GM18520 (cell line): ENCODE results near the gene PPM1D.
A peak's percentile ranks its signal among the peaks of the same experiment; 100 is the strongest.
"Not testable (repeated sequence)": the region's sequence is repeated elsewhere in the genome, so short reads cannot be mapped to it uniquely, and the experiment has no call there.

Experiments
- ATAC-seq: cut with Tn5 transposase; IDR thresholded peaks from one replicate; pipeline ENCODE4 v1.9.1; 2021; ENCODE audit not compliant: unreplicated experiment

Gene PPM1D

GRCh38 chr17:60599620-60600489 lies at the start of gene PPM1D:
Gene PPM1D (plus strand): TSS chr17:60600193. CDS start chr17:60600415, 222 bp downstream.
- peak; percentile 84 for ATAC-seq

DNA sequence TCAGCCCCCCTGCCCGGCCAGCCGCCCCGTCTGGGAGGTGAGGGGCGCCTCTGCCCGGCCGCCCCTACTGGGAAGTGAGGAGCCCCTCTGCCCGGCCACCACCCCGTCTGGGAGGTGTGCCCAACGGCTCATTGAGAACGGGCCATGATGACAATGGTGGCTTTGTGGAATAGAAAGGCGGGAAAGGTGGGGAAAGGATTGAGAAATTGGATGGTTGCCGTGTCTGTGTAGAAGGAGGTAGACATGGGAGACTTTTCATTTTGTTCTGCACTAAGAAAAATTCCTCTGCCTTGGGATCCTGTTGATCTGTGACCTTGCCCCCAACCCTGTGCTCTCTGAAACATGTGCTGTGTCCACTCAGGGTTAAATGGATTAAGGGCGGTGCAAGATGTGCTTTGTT lies 47.7 kb upstream of the PPM1D start:
- not testable (repeated sequence) for ATAC-seq

GRCh38 chr17:60554377-60554788 lies 45.6 kb upstream of the PPM1D start:
- no peak for ATAC-seq

DNA sequence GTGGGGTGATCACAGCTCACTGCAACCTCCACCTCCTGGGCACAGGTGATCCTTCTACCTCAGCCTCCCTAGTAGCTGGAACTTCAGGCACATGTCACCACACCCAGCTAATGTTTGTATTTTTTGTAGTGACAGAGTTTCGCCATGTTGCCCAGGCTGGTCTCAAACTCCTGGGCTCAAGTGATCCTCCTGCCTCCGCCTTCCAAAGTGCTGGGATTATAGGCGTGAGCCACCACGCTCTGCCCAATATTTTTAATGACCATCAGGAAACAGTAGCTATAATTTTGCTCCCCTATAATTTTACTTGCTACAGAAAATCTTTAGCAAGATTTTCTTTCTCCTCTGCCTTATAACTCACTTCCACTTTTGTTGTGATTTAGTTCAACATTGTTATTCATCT lies 44.2 kb upstream of the PPM1D start:
- no peak for ATAC-seq

GRCh38 chr17:60557805-60558204 lies 42.2 kb upstream of the PPM1D start:
- no peak for ATAC-seq

- ATAC-seq = no peak
Measured at GRCh38 chr17:60559659-60559994, 40.4 kb upstream of the PPM1D start.

DNA sequence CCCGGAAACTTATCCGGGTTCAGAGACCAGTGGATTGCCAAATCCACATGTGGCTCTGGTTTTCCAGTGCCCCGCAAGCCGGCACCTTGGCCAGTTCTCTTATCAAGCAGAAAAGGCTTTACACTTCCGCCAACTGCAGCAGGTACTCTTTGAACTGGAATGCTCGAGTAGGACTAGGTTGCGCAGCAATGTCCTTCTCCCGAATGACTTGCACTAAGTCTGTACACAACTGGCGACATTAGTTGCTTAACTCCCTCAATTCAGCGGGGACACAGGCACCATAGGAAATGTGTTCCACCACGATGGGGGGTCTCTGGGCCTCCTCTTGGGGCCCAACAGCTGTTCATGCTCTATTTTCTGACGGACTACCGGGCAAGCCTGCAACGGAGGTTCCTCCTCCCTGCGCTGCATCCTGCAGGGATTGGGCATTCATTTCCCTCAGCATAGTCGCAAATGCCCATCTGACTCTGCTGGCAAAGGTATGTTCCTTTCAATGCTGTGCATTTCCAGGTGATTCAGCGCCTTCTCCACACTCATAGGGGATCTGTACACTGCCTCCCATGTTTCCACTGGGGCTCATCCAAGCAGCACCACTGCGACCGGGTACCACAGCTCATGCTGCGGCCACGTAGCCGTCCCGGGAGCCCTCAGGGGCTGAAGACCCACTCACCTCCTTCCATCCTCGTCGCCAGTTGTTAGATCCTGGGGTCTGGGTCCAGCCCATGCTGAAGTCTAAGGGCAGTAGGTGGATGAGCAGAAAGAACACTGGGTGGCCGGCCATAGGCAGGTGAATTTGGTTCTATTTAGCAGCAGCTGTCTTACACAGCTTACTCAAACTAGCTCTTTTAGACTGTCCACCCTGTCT lies 39.8 kb upstream of the PPM1D start:
- ATAC-seq = no peak

GRCh38 chr17:60560860-60561257 lies 39.1 kb upstream of the PPM1D start:
- ATAC-seq = no peak

DNA sequence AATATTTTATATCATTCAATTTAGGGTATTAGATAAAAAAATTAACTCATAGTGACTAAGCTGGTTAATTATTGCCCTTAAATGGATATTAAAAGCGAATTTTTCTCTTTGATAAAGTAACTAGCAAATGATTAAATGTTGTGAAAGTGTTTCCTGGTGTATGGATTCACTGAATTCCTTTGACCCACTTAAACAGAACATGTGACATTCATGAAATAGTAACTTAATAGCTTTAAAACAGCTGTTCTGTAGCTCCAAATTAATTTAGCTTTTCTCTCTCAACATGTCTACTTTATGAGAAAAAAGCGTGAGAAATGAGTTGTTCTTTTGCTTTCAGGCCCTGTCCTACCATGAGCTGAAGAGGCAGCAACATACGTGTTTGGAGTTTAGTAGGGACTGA lies 37.6 kb upstream of the PPM1D start:
- ATAC-seq = no peak

DNA sequence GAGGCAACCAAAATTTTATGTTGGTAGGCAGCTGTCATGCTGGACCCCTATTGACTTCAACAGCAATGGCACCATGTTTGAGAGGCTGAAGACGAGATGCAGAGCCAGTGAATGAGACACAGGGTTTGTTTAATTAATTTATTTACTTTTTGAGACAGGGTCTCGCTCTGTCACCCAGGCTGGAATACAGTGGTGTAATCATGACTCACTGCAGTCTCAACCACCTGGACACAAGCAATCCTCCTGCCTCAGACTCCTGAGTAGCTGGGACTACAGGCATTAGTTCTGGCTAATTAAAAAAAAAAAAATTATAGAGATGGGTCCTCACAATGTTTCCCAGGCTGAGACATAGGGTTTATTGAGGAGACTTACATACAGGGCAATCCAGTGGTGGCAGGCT lies 36.2 kb upstream of the PPM1D start:
- ATAC-seq = no peak

DNA sequence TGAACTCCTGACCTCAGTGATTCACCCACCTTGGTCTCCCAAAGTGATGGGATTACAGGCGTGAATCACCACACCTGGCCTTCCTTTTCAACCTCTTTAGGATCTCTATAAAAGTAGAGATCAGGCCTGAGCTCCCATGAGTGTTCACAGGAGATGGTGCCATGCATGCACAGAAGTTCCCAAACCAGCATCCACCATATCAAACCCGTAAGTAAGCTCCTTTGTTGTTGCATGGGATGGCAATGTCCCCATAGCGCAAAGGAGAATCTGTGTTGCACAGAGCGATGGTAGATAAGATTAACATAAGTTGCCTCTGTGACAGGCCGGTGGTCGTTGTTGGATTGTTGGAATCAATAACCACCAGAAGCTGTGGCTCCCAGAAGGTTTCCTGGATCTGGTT lies 34.8 kb upstream of the PPM1D start:
- no peak for ATAC-seq

- no peak for ATAC-seq
Measured at GRCh38 chr17:60573236-60574051, 26.5 kb upstream of the PPM1D start.

DNA sequence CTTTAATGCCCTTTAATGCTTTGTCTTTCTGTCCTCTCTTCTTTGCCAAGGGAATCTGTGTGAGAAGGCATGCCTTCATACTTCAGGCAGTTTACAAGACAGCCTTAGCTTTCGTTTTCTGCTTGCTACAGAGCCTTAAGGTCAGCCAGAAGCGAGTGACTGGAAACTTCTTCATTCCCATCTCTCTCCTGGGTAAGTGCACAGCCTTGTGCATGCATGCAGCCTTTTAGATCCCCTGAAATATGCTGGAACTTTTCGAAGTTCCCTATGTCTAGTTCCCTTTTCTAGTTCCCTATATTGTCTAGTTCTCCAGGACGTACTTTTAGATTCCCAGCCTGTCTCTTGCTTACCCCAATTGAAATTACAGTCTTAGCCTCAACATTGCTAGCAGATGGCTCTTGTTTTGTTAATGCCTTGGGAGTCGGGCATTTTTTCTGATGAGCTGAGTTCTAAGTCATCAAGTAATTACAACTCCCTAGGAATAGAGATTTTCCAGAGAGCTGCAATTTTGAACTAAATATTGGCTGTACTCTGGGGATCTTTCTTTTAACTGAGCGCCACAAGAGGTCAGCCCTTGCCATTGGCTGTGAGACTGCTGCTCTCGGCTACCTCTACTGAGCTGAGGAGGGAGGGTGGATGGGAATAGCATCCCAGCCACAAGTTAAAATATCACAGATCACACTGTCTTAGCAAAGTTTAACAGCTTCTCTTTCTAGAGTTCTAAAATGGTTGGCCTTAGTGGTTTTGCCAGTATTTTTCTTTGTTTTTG lies 22.7 kb upstream of the PPM1D start:
- no peak for ATAC-seq

DNA sequence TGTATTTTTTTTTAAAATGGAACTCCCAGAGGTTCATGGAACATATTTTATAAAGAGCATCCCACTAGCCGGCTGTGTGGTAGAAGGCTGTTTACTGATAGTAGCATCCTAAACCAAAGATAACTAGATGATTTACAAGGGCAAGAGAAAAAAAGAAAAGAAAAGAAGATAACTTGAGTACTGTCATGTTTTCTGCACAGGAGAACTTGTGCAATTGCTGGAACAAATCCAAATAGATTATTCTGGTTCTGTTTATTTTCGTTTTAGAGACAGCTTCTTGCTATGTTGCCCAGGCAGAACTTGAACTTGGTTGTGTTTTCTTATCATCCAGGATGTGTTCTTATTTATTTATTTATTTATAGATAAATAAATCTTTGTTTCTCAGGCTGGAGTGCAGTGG lies 20.9 kb upstream of the PPM1D start:
- no peak for ATAC-seq

DNA sequence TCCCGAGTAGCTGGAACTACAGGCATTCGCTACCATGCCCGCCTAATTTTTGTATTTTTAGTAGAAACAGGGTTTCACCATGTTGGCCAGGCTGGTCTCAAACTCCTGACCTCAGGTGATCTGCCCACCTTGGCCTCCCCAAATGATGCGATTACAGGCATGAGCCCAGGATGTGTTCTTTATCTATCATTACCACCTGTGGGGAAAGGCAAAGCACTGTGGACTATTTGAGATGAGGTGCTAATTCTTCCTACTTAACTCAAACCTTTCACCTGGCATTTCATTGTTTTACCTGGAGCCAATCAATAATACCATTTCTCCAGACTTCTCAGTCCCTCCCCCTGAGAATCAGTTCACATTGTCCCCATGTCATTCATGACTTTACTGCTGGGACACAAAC lies 20.4 kb upstream of the PPM1D start:
- no peak for ATAC-seq

- ATAC-seq = no peak
Measured at GRCh38 chr17:60583008-60583407, 17.0 kb upstream of the PPM1D start.

GRCh38 chr17:60585887-60586286 lies 14.1 kb upstream of the PPM1D start:
- no peak for ATAC-seq

GRCh38 chr17:60586288-60586974 lies 13.6 kb upstream of the PPM1D start:
- ATAC-seq = no peak

- no peak for ATAC-seq
Measured at GRCh38 chr17:60590070-60590469, 9.9 kb upstream of the PPM1D start.

- no peak for ATAC-seq
Measured at GRCh38 chr17:60592750-60593149, 7.2 kb upstream of the PPM1D start.
